Neural cell (in vitro differentiated cells): ENCODE results near the gene REC8.

Experiments
- CTCF ChIP-seq: fragments of 450-650 bp; IDR thresholded peaks from 2 replicates; pipeline ENCODE4 v1.5.1; 2014; ENCODE audit warnings: antibody characterized with exemption, mild to moderate bottlenecking, moderate library complexity; ENCODE audit not compliant: poor library complexity, severe bottlenecking
- EP300 ChIP-seq: fragments of 450-650 bp; conservative IDR thresholded peaks from 2 replicates; pipeline ENCODE4 v1.6.1; 2014; ENCODE audit warnings: antibody characterized with exemption, mild to moderate bottlenecking, moderate library complexity; ENCODE audit not compliant: poor library complexity, severe bottlenecking
- EZH2 ChIP-seq: fragments of 200-600, 300-800 bp; shearing (Covaris generic), sonication (generic); IDR thresholded peaks from 2 replicates; pipeline ENCODE4 v1.6.1; 2014; ENCODE audit warnings: antibody characterized with exemption, low read length, borderline replicate concordance, mild to moderate bottlenecking; ENCODE audit not compliant: insufficient read depth, poor library complexity, severe bottlenecking
- POLR2AphosphoS5 ChIP-seq: IDR thresholded peaks from 2 replicates; pipeline ENCODE4 v1.6.1; 2012
- RAD21 ChIP-seq: fragments of 450-650 bp; conservative IDR thresholded peaks from 2 replicates; pipeline ENCODE4 v1.6.1; 2014; ENCODE audit warnings: antibody characterized with exemption, mild to moderate bottlenecking, moderate library complexity
- SMC3 ChIP-seq: fragments of 450-650 bp; conservative IDR thresholded peaks from 2 replicates; pipeline ENCODE4 v1.6.1; 2014; ENCODE audit warnings: antibody characterized with exemption, mild to moderate bottlenecking, moderate library complexity; ENCODE audit not compliant: poor library complexity

GRCh38 chr14:24207104-24207551 is 35.2 kb downstream of the REC8 start:
- TF ChIP-seq EP300 = no peak
- no peak for TF ChIP-seq EZH2
- TF ChIP-seq SMC3 = no peak
- TF ChIP-seq CTCF = no peak
- TF ChIP-seq POLR2AphosphoS5 = no peak
- TF ChIP-seq RAD21 = no peak
